ENCODE results near the gene ITIH4.

DNA sequence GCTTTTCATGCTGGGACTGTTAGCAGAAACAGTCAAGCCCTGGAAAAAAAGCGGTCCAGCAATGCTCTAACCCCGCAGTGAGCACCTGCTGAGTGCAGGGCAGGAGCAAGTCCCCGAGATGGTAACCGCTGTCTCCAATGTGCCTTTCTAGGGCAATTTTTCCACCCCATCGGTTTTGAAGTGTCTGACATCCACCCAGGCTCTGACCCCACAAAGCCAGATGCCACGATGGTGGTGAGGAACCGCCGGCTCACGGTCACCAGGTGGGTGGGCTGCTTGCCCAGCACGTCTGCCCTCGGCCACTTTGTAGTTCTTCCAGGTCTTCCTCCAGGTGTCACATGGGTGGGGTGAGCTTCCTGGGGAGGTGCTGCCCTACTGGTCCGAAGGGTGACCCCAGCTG is 39.1 kb downstream of the ITIH4 start:
- TF ChIP-seq, protein P1, sequence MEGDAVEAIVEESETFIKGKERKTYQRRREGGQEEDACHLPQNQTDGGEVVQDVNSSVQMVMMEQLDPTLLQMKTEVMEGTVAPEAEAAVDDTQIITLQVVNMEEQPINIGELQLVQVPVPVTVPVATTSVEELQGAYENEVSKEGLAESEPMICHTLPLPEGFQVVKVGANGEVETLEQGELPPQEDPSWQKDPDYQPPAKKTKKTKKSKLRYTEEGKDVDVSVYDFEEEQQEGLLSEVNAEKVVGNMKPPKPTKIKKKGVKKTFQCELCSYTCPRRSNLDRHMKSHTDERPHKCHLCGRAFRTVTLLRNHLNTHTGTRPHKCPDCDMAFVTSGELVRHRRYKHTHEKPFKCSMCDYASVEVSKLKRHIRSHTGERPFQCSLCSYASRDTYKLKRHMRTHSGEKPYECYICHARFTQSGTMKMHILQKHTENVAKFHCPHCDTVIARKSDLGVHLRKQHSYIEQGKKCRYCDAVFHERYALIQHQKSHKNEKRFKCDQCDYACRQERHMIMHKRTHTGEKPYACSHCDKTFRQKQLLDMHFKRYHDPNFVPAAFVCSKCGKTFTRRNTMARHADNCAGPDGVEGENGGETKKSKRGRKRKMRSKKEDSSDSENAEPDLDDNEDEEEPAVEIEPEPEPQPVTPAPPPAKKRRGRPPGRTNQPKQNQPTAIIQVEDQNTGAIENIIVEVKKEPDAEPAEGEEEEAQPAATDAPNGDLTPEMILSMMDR (IDR thresholded peaks at IDR 0.05): no peak
- no peak for TF ChIP-seq POLR2A (IDR thresholded peaks at IDR 0.05)

All from thyroid gland (tissue), 4 donors.